IPS-20b (cell line): ENCODE measurements around the gene MEIS1.
A peak's percentile ranks its signal among the peaks of the same experiment; 100 is the strongest.

ENCODE experiments used
- H3K27ac ChIP-seq: one replicate; pipeline ENCODE4 v1.5.1; 2013; ENCODE audit warnings: low read length
- H3K27me3 ChIP-seq: 2 replicates; pipeline ENCODE4 v1.6.1; 2013; ENCODE audit warnings: mild to moderate bottlenecking, low read length, inconsistent platforms; ENCODE audit not compliant: insufficient read depth
- H3K36me3 ChIP-seq: 2 replicates; pipeline ENCODE4 v1.6.1; 2013; ENCODE audit warnings: low read depth, mild to moderate bottlenecking, inconsistent platforms, low read length, moderate library complexity; ENCODE audit not compliant: insufficient read depth
- H3K4me1 ChIP-seq: 2 replicates; pipeline ENCODE4 v1.6.1; 2013; ENCODE audit warnings: mild to moderate bottlenecking, control low read depth, inconsistent platforms, low read length, moderate library complexity; ENCODE audit not compliant: insufficient read depth
- H3K4me3 ChIP-seq: 2 replicates; pipeline ENCODE4 v1.5.1; 2013; ENCODE audit warnings: mild to moderate bottlenecking, low read length, inconsistent platforms
- H3K9ac ChIP-seq: 2 replicates; pipeline ENCODE4 v1.6.1; 2013; ENCODE audit warnings: low read depth, mild to moderate bottlenecking, inconsistent platforms, low read length, moderate library complexity
- H3K9me3 ChIP-seq: 2 replicates; pipeline ENCODE4 v1.6.1; 2013; ENCODE audit warnings: mild to moderate bottlenecking, low read depth, low read length, inconsistent platforms; ENCODE audit not compliant: insufficient read depth

The MEIS1 gene

DNA sequence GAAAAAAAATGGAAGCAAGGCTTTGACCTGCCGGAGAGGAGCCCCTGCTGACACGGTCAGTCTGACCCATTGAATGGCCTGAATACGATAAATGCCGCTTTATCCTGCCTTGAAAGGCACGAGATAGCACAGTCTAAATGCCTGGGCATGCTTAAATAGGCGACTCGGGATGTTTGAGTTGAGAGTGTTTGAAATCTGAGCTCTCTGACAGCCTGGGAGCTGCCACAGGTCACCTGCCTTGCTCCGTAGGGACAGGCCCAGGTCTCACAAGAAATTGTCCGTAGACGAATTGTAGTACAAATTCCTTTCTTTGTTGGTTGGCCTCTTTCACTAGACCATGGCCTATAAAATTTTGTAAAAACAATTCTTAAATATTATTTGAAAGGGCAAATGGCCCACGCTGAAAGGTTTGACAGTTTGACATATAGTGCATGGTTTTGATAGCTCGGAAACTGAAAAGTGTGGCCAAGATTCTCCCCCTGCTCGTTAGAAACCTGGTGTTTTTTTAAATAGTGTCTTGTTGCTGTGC lies 72.8 kb downstream of the MEIS1 start:
- Histone ChIP-seq H3K36me3 (no peaks in the 10 kb centered on the region), H3K27ac (no peak overlapping the region), H3K9me3 (no peaks in the 10 kb centered on the region), H3K9ac (no peak overlapping the region), H3K4me1 (peaks cover 42% of the 10 kb centered on the region), H3K4me3 (peak overlapping the region; percentile 39), H3K27me3 (no peaks in the 10 kb centered on the region)

DNA sequence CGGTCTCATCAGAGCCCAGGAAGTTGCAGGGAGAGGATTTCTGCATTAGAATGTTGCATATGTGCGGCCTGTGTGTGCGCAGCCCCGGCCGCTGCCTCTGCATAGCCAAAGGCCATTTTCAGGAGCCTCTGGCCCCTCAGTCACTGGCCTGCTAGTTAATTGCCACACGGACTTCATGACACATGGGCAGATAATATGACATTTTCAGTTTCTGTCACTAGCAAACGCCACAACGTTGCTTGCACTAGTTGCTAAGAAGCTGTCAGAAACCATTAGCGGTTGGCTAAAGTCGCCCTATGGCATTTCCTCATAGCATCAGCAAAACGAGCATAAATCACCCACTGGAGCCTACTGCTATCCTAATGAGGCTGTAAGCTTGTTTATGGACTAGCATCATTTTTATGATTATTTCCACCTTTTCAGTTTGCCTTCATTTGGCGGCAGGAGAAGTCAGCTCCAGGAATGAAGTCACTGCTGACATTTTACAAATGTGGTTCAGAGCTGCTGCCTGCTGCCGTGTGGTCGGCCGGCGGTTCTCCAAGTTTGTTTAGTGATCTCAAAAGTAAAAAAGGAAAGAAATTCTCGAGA lies 73.7 kb downstream of the MEIS1 start:
- no peaks in the 10 kb centered on the region for H3K9me3 ChIP-seq
- peak overlapping the region; percentile 39 for H3K4me3 ChIP-seq
- no peaks in the 10 kb centered on the region for H3K27me3 ChIP-seq
- H3K27ac ChIP-seq = no peak overlapping the region
- no peaks in the 10 kb centered on the region for H3K36me3 ChIP-seq
- H3K4me1 ChIP-seq = peaks cover 42% of the 10 kb centered on the region
- H3K9ac ChIP-seq = no peak overlapping the region

DNA sequence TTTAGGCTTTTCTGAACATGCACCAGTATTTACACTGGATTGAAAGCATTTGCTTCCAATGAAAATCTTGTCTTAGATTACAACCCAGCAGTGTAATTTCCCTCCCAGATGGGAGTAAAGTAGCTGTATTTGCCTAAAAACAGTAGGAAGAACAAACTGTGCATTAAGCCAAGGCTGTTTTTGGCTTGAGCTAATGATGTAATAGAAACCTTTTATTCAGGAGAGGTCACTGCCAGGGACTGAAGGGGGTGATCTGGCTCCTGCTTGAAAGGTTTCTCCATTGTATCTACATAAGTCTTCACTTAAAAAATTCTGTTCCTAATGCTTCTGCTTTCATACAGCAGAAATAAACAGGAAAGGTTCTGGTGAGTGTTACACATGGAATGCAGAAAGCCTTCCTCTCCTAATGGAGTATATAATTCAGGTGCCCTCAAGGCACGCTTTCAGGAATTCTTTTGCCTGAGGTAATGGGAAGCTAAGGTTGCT lies 74.4 kb downstream of the MEIS1 start:
- Histone ChIP-seq H3K4me1 (peaks cover 42% of the 10 kb centered on the region), H3K9ac (no peak overlapping the region), H3K36me3 (no peaks in the 10 kb centered on the region), H3K4me3 (no peak overlapping the region), H3K9me3 (no peaks in the 10 kb centered on the region), H3K27ac (no peak overlapping the region), H3K27me3 (no peaks in the 10 kb centered on the region)

DNA sequence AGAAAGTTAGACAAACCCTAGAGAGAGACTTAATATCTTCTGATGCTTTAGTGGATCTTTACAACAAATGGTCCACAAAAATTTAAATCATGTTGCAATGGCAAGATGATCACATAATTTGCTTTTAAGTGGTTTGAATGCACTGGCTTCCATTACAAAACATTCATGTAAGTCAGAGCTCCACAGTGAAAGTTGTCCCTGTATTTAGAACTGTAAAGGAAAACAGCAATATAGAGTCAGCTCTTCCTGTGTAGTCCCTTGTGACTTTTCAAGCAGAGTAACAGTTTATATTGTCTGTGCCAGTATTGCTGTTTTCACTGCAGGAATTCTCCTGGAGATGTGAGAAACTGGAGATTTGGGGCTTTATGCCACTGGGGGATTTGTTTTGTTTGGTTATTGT lies 77.7 kb downstream of the MEIS1 start:
- Histone ChIP-seq H3K36me3 (no peaks in the 10 kb centered on the region), H3K9ac (no peak overlapping the region), H3K4me1 (peaks cover 45% of the 10 kb centered on the region), H3K27me3 (no peaks in the 10 kb centered on the region), H3K4me3 (no peak overlapping the region), H3K9me3 (no peaks in the 10 kb centered on the region), H3K27ac (no peak overlapping the region)

DNA sequence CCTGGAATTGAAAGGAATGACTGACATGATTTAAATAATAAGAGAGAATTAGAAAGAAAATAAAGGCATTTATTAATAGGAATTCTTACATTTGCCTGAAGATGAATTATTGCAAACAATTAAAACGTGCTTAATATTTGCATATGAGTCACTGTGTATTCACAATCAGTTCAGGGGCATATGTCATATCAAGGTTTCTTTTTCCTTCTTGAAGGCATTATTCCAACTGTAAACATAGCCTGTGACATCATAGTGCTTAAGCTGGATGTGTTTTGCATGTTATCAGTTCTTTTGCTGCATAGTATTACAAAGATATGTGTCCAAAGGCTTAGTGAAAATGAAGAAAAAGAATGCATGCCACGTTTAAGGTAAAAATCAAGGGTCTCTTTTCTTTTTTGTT lies 80.8 kb downstream of the MEIS1 start:
- Histone ChIP-seq H3K36me3 (no peaks in the 10 kb centered on the region), H3K4me3 (no peak overlapping the region), H3K27ac (no peak overlapping the region), H3K9me3 (no peaks in the 10 kb centered on the region), H3K9ac (no peak overlapping the region), H3K4me1 (peaks cover 21% of the 10 kb centered on the region; the same call in 1 of the 2 replicates), H3K27me3 (no peaks in the 10 kb centered on the region)

DNA sequence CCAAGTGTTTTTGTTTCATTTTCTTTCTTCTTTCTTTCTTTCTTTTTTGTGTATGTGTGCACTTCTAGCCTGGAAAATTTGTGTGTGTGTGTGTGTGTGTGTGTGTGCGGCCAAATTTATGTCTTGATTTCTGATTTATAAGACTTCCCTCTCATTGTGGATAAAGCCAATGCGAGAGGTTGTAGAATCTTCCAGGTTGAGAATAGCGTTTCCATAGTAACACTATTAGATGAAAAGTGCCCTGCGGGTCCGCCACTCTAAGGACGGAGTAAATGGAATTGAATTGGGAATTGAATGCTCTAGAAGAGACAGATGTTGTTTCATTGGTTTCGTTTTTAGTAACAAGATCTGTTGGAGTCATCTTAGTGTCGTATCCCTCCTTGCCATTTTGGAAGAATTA lies 81.6 kb downstream of the MEIS1 start:
- H3K36me3 ChIP-seq = no peaks in the 10 kb centered on the region
- no peak overlapping the region for H3K9ac ChIP-seq
- H3K27me3 ChIP-seq = no peaks in the 10 kb centered on the region
- no peak overlapping the region for H3K27ac ChIP-seq
- no peak overlapping the region for H3K4me3 ChIP-seq
- H3K4me1 ChIP-seq = peaks cover 18% of the 10 kb centered on the region; the same call in 1 of the 2 replicates
- H3K9me3 ChIP-seq = no peaks in the 10 kb centered on the region

DNA sequence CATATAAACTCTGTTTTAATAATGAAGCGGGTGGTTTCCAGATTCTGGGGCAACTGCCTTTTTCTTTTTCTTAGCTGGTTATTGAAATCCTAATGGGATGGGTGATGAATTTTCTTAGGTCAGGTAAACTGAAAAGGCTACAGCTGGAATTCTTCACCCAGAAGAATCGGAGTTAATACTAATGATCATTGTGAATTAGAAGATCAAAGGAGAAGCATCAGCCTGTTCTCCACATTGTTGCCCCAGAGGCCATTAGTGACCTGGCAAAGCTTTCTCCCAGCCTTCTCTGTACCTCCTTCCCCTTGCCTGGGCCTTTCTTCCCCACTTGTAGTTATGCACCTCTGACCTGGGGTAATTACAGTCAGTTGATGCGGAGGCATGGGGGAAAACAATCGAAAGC lies 82.8 kb downstream of the MEIS1 start:
- Histone ChIP-seq H3K27ac (no peak overlapping the region), H3K4me3 (no peak overlapping the region), H3K36me3 (no peaks in the 10 kb centered on the region), H3K4me1 (peaks cover 18% of the 10 kb centered on the region; the same call in 1 of the 2 replicates), H3K9me3 (no peaks in the 10 kb centered on the region), H3K9ac (no peak overlapping the region), H3K27me3 (no peaks in the 10 kb centered on the region)

DNA sequence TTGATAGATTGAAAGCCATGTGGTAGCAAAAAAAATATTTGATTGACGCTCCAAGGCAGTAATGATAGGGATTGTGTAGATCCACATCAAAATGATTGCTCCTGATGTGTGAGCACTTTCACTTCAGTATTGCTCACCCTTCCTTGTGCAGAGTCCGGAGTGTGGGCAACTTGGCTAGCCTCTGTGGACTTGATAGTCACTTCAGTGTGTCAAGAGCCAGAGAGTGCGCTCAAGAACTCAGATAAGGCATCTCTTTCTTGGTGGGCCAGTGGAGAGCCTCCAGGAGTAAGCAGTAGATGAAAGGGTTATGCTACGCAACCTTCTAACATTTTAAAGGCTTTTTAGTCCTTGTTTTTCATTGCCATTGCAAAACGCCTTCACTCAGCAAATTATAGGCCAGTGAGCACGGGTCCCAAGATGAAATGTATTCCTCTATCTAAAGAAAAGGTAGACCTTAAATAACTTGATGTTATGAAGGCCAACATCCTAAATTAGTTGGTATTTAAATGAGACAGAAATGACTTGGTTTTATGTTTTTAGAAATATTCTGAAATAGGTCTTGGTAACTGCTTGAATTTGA lies 84.4 kb downstream of the MEIS1 start:
- H3K36me3 ChIP-seq = no peaks in the 10 kb centered on the region
- H3K4me1 ChIP-seq = peaks cover 18% of the 10 kb centered on the region; the same call in 1 of the 2 replicates
- no peak overlapping the region for H3K4me3 ChIP-seq
- H3K9me3 ChIP-seq = no peaks in the 10 kb centered on the region
- H3K27ac ChIP-seq = no peak overlapping the region
- H3K9ac ChIP-seq = no peak overlapping the region
- no peaks in the 10 kb centered on the region for H3K27me3 ChIP-seq

DNA sequence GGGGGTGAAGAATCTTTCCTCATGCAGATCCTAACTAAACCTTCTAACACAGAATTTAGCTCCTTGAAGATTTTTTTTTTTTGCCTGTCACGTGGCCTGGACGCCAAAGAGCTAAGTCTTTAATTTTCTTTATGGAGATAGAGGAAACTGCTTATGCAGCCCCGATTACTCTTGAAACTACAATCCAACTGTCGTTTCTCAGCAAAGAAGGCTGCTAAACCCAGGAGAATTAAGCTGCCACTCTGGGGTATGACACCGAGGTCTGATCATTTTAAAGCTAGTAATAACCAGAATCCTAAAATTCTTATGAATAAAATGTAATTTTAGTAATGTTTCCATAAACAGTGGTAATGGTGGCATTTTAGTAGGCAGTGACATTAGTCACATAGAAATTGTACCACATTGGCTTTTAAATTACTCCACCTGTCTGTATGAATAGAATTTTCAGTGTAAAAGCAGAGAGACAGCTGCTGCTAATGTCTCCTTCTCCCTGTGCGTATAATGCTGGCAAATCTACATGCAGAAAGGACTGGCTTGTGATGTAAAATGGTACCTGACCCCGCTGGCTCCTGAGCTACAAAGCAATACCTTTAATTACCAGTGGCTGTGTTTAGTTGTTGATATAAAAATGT lies 86.5 kb downstream of the MEIS1 start:
- Histone ChIP-seq H3K27ac (no peak overlapping the region), H3K4me3 (no peak overlapping the region), H3K27me3 (no peaks in the 10 kb centered on the region), H3K9ac (no peak overlapping the region), H3K4me1 (peaks cover 6% of the 10 kb centered on the region), H3K36me3 (no peaks in the 10 kb centered on the region), H3K9me3 (no peaks in the 10 kb centered on the region)

DNA sequence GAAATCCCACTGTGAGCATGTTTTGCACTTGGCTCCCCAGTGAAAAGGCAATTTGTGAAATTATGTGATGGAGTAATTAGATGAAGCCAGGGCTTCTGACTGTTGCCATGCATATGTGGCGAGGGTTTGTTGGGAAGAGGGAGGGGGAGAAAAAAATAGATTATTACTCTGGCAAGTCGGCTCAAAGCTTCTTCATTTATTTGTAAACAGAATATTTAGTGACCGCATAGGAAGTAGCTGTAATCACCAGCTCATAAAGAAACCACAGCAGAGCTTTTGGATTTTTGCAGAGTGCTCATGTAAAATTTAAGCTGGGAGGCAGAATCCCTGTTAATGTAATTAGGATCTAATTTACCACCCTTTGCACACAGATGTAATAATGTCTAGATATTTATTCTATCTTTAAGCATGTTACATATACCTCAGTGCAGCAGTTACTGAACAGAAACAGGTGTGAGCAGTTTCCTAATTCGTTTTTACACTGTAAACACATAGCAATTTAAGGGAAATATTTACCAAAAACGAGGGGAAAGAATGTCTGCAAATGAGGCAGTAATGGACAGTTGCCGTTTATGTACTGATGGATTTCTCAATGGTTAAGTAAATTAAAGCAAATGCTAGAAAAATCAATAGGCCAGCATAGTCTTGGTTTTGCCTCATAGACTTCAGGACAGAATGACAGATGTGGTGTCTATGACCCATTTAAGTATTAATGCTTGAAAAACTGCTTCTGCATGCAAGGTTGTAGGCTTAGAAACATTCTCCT lies 87.9 kb downstream of the MEIS1 start:
- peaks cover 6% of the 10 kb centered on the region for H3K4me1 ChIP-seq
- H3K4me3 ChIP-seq = no peak overlapping the region
- no peaks in the 10 kb centered on the region for H3K9me3 ChIP-seq
- H3K27ac ChIP-seq = no peak overlapping the region
- H3K36me3 ChIP-seq = no peaks in the 10 kb centered on the region
- no peaks in the 10 kb centered on the region for H3K27me3 ChIP-seq
- H3K9ac ChIP-seq = no peak overlapping the region

DNA sequence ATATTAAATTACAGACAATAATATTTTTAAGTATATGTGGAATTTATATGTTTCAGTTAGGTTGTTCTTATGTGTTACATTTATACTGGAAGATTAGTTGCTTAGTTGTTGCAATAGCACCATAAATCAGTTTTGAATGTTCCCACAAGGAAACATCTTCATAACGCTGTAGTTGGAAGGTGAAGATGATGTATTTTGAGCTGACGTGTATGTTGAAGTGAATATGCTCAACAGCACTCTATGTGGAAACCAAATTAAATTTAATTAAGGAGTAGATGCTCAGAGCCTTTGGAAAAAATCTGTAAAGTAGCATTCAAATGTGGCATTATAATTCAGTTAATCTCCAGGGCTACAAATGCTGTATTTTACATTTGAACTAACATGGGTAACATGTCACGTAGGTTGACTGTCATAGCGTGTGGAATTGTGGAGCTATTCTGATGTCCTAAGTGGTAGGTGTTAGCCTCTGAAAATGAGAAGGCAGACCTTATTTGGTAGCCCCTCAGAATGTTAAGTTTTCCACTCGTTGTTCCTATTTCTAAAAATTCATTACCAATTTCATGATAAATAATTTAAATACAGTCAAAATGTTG lies 88.5 kb downstream of the MEIS1 start:
- no peak overlapping the region for H3K27ac ChIP-seq
- no peaks in the 10 kb centered on the region for H3K9me3 ChIP-seq
- H3K4me1 ChIP-seq = peaks cover 6% of the 10 kb centered on the region
- H3K27me3 ChIP-seq = no peaks in the 10 kb centered on the region
- H3K36me3 ChIP-seq = no peaks in the 10 kb centered on the region
- no peak overlapping the region for H3K4me3 ChIP-seq
- no peak overlapping the region for H3K9ac ChIP-seq
